ENCODE measurements around the gene STXBP2.

Gene STXBP2

GRCh38 chr19:7614859-7615741 lies 21.8 kb upstream of the STXBP2 start:
- no peak for DNase-seq

- DNase-seq: no peak
These were observed 19.7 kb upstream of the STXBP2 start for GRCh38 chr19:7617172-7617571.

- no peak for DNase-seq
These were observed 19.2 kb upstream of the STXBP2 start for GRCh38 chr19:7617735-7618134.

GRCh38 chr19:7618348-7618747 lies 18.6 kb upstream of the STXBP2 start:
- no peak for DNase-seq

- DNase-seq: no peak
These were observed 18.0 kb upstream of the STXBP2 start for GRCh38 chr19:7618771-7619510.

GRCh38 chr19:7619671-7620441 lies 17.1 kb upstream of the STXBP2 start:
- DNase-seq: no peak

GRCh38 chr19:7620442-7621412 lies 16.2 kb upstream of the STXBP2 start:
- DNase-seq: no peak

- DNase-seq: no peak
These were observed 13.8 kb upstream of the STXBP2 start for GRCh38 chr19:7622933-7623685.

- no peak for DNase-seq
These were observed 12.9 kb upstream of the STXBP2 start for GRCh38 chr19:7623725-7624603.

GRCh38 chr19:7624810-7625209 lies 12.1 kb upstream of the STXBP2 start:
- no peak for DNase-seq

- no peak for DNase-seq
These were observed 11.0 kb upstream of the STXBP2 start for GRCh38 chr19:7625763-7626372.

- DNase-seq: no peak
These were observed 9.7 kb upstream of the STXBP2 start for GRCh38 chr19:7627166-7627565.

- DNase-seq: peak; percentile 4
These were observed 8.2 kb upstream of the STXBP2 start for GRCh38 chr19:7628589-7629311.

- DNase-seq: peak; percentile 99
These were observed 7.4 kb upstream of the STXBP2 start, which contains the start of the genes PET100 and XAB2 for GRCh38 chr19:7629347-7630054. Gene PET100 (plus strand): TSS chr19:7629793. CDS start chr19:7629834, 41 bp downstream. Gene XAB2 (minus strand): TSS chr19:7629545. CDS start chr19:7629527, 18 bp downstream.

GRCh38 chr19:7631577-7631976 lies 5.3 kb upstream of the STXBP2 start:
- DNase-seq: no peak

- no peak for DNase-seq
These were observed 4.3 kb upstream of the STXBP2 start for GRCh38 chr19:7632340-7633203.

- no peak for DNase-seq
These were observed 3.2 kb upstream of the STXBP2 start, which contains the start of gene PCP2 for GRCh38 chr19:7633698-7634097. Gene PCP2 (minus strand): TSS chr19:7633719. CDS start chr19:7633457, 262 bp downstream.

Data from CD4-positive, alpha-beta T cell treated with Interleukin-21 for 1 hour (primary cell).